K562 (cell line): ENCODE data around the gene C4A. TPM values are rescaled to one million over a fixed set of nuclear protein-coding genes. Genes with fewer than 3 reads are reported as not detected.

Experiments used
- ASH1L ChIP-seq: fragments of 450-650 bp; IDR thresholded peaks from 2 replicates; pipeline ENCODE4 v1.6.1; 2018; ENCODE audit warnings: borderline replicate concordance, mild to moderate bottlenecking, low read depth; ENCODE audit not compliant: partially characterized antibody
- DACH1 ChIP-seq: fragments of 450-650 bp; IDR thresholded peaks from 2 replicates; pipeline ENCODE4 v1.6.1; 2018; ENCODE audit not compliant: partially characterized antibody
- L3MBTL2 ChIP-seq: fragments of 450-650 bp; IDR thresholded peaks from 2 replicates; pipeline ENCODE4 v1.6.1; 2016; ENCODE audit warnings: mild to moderate bottlenecking, moderate library complexity
- MAZ ChIP-seq, 2 experiments: fragments of 450-650 bp in 1 of 2; sonication (generic) in 1 of 2; formaldehyde crosslinking; IDR thresholded peaks in 1 of 2; conservative IDR thresholded peaks in 1 of 2; 2 replicates each; pipeline versions ENCODE4 v1.4.0 to v1.5.0; 2020; ENCODE audit warnings: mild to moderate bottlenecking in 1 of 2, missing genetic modification reagents in 1 of 2
- MLX ChIP-seq, 2 experiments: fragments of 450-650 bp in 1 of 2; sonication (generic) in 1 of 2; formaldehyde crosslinking; conservative IDR thresholded peaks; 2 replicates each; pipeline versions ENCODE4 v1.4.0 to v1.8.1; 2020 to 2022; ENCODE audit warnings: mild to moderate bottlenecking in 1 of 2, missing genetic modification reagents in 1 of 2
- NFATC3 ChIP-seq: fragments of 450-650 bp; IDR thresholded peaks from 2 replicates; pipeline ENCODE4 v1.6.1; 2017; ENCODE audit warnings: mild to moderate bottlenecking
- PML ChIP-seq: IDR thresholded peaks from 2 replicates; pipeline ENCODE4 v1.6.1; 2012; ENCODE audit warnings: low read length, inconsistent platforms
- RBM25 ChIP-seq: fragments of 200-400 bp; formaldehyde crosslinking; IDR thresholded peaks from 2 replicates; pipeline ENCODE4 v1.6.1; 2018; ENCODE audit warnings: low read length, low read depth, moderate library complexity; ENCODE audit not compliant: severe bottlenecking
- RCOR1 ChIP-seq, 2 experiments: IDR thresholded peaks; 2 replicates each; pipeline ENCODE4 v1.6.1; 2012; ENCODE audit warnings: low read depth in 2 of 2, low read length in 2 of 2, borderline replicate concordance in 1 of 2, improper control_type of control experiment in 1 of 2
- RERE ChIP-seq: sonication (generic); formaldehyde crosslinking; IDR thresholded peaks from 2 replicates; pipeline ENCODE4 v1.8.0; 2023; ENCODE audit warnings: missing genetic modification reagents, mild to moderate bottlenecking, borderline replicate concordance
- RUNX1 ChIP-seq: sonication (generic); IDR thresholded peaks from 2 replicates; pipeline ENCODE4 v1.6.1; 2016; ENCODE audit warnings: antibody characterized with exemption, low read depth
- SIN3A ChIP-seq, 2 experiments: fragments of 150-350 bp in 1 of 2; IDR thresholded peaks; 2 replicates each; pipeline ENCODE4 v1.6.1; 2011 to 2016; ENCODE audit warnings: borderline replicate concordance in 2 of 2, low read depth in 2 of 2, low read length in 2 of 2, mild to moderate bottlenecking in 2 of 2, moderate library complexity in 2 of 2; ENCODE audit not compliant: control insufficient read depth in 1 of 2
- SUPT5H ChIP-seq: fragments of 450-650 bp; IDR thresholded peaks from 2 replicates; pipeline ENCODE4 v1.6.1; 2016
- THRAP3 ChIP-seq: fragments of 450-650 bp; IDR thresholded peaks from 2 replicates; pipeline ENCODE4 v1.6.1; 2016; ENCODE audit warnings: mild to moderate bottlenecking, inconsistent platforms, borderline replicate concordance
- ZBTB5 ChIP-seq: fragments of 450-650 bp; IDR thresholded peaks from 2 replicates; pipeline ENCODE4 v1.6.1; 2017; ENCODE audit warnings: antibody characterized with exemption
- ZNF79 ChIP-seq: fragments of 250-450 bp; sonication (Bioruptor Pico); IDR thresholded peaks from 2 replicates; pipeline ENCODE4 v1.4.0; 2020; ENCODE audit warnings: low read depth, mild to moderate bottlenecking, moderate library complexity
- ZNF830 ChIP-seq: fragments of 250-450 bp; sonication (Bioruptor Pico); IDR thresholded peaks from 2 replicates; pipeline ENCODE4 v1.5.0; 2021; ENCODE audit warnings: mild to moderate bottlenecking
- polyA plus RNA-seq, 8 experiments: library from polyadenylated mRNA; depleted of rRNA in 4 of 8; stranded (reverse) in 5 of 8; unstranded in 3 of 8; fragments of >200 nt; fragmentation: Nextera tagmentation in 2 of 8; fragmentation: Illumina TruSeq in 1 of 8; extraction: Ambion mirVana in 2 of 8; extraction: Trizol in 1 of 8; gene quantifications; 2 replicates each; pipeline versions ENCODE4 v1.2.1 to v1.2.3, GENCODE V29; 2011 to 2014; ENCODE audit warnings: inconsistent platforms in 1 of 8, missing spikeins in 1 of 8
- total RNA-seq, 7 experiments: library from RNA; depleted of rRNA in 6 of 7; stranded (reverse); fragments of >200 nt in 6 of 7; fragmentation: Illumina TruSeq in 2 of 7; extraction: Trizol in 2 of 7; gene quantifications; 2 replicates each; pipeline versions ENCODE4 v1.2.1 to v1.2.3, GENCODE V29; 2011 to 2021; ENCODE audit warnings: low replicate concordance in 1 of 7

The C4A gene
- total and polyA plus RNA-seq, 9 of the 15 experiments (the other 6 are each of a cell fraction or from before 2014, with no cell fraction given): 0.27 to 7.6 (median 5.0) TPM

GRCh38 chr6:31958741-31959739 lies 22.8 kb upstream of the C4A start, which contains the start of the genes NELFE and SKIC2 (continued):
- peak in 1 of 2 experiments; percentile 89; a peak in 1 of 4 replicates for TF ChIP-seq MLX (CRISPR knock-in tag; conservative IDR thresholded peaks at IDR 0.05)
- TF ChIP-seq ASH1L: peak; percentile 88
- TF ChIP-seq NFATC3: no peak
- peak; percentile 57; the same call in 1 of the 2 replicates for TF ChIP-seq SUPT5H
- TF ChIP-seq RCOR1 (IDR thresholded peaks at IDR 0.05; ENCODE audit: borderline replicate concordance in 1 of 2, low read depth in 2 of 2, low read length in 2 of 2): no peak; a peak in 1 of 4 replicates
- TF ChIP-seq ZNF830: peak; percentile 91
- no peak for TF ChIP-seq THRAP3
- TF ChIP-seq RBM25: no peak
- TF ChIP-seq MAZ (CRISPR knock-in tag; conservative IDR thresholded peaks at IDR 0.05 in 1 of 2, IDR thresholded peaks at IDR 0.05 in 1 of 2): peak; percentile 90 to 97; a peak in 3 of 4 replicates
- TF ChIP-seq RUNX1: no peak
- peak; percentile 98 to 99 for TF ChIP-seq SIN3A (IDR thresholded peaks at IDR 0.05; ENCODE audit: borderline replicate concordance in 2 of 2, control insufficient read depth in 1 of 2, low read depth in 2 of 2, low read length in 2 of 2)
- TF ChIP-seq DACH1: peak; percentile 76
- TF ChIP-seq RERE (CRISPR knock-in tag): peak; percentile 92; the same call in 1 of the 2 replicates
- no peak for TF ChIP-seq ZBTB5
- TF ChIP-seq L3MBTL2: peak; percentile 39
- TF ChIP-seq ZNF79 (CRISPR knock-in tag): peak; percentile 80; the same call in 1 of the 2 replicates
- peak; percentile 44; the same call in 1 of the 2 replicates for TF ChIP-seq PML
